Thyroid gland (tissue), 4 donors: ENCODE measurements around the gene NPNT.

Source experiments
- CTCF ChIP-seq, 6 experiments: fragments of 200-600 bp in 3 of 6; fragments of 450-650 bp in 3 of 6; sonication (generic) in 3 of 6; IDR thresholded peaks; one replicate each; pipeline ENCODE4 v1.5.1; 2016 to 2019; ENCODE audit warnings: antibody characterized with exemption in 6 of 6, mild to moderate bottlenecking in 2 of 6, inconsistent platforms in 1 of 6, moderate library complexity in 1 of 6
- POLR2A ChIP-seq, 2 donors: fragments of 450-650 bp; IDR thresholded peaks; one replicate each; pipeline ENCODE4 v1.6.1; 2017; ENCODE audit warnings: antibody characterized with exemption in 2 of 2, mild to moderate bottlenecking in 2 of 2, moderate library complexity in 1 of 2

DNA sequence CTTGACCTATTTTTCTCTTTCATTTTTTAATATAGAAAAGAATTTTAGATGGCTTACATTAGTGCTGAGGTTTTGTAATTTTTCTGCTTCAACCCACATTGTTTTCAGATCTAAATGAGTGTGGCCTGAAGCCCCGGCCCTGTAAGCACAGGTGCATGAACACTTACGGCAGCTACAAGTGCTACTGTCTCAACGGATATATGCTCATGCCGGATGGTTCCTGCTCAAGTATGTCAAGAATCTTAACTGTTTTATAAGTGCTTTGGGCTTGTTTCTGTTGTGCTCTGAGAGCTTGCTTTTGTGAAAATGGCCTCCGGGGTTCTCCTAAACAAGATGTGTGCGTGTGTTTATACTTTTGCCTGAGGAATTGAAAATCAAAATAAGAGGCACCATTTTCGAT is 41.6 kb downstream of the NPNT start:
- TF ChIP-seq POLR2A (IDR thresholded peaks at IDR 0.05): peak in 1 of 2 donors; percentile 34
- TF ChIP-seq CTCF (IDR thresholded peaks at IDR 0.05): no peak
